ENCODE results near the gene ROCK2. TPM values are rescaled to one million over a fixed set of nuclear protein-coding genes. Genes with fewer than 3 reads are reported as not detected.

ROCK2 gene
- total and polyA plus RNA-seq, 9 donors: 13.2 to 71.9 (median 47.7) TPM

- DNase-seq: no peak
- Histone ChIP-seq H3K4me1 (ENCODE audit: insufficient read depth) (no peaks in the 10 kb centered on the region), H3K9me3 (no peaks in the 10 kb centered on the region), H3K27me3 (no peaks in the 10 kb centered on the region), H3K36me3 (no peaks in the 10 kb centered on the region), H3K4me3 (no peak overlapping the region), H3K27ac (no peak overlapping the region)
- intact Hi-C loops (cut with DNase I): no loop called here
- TF ChIP-seq POLR2A (IDR thresholded peaks at IDR 0.05): no peak
- TF ChIP-seq EP300 (IDR thresholded peaks at IDR 0.05): no peak
- no peak for TF ChIP-seq CTCF (IDR thresholded peaks at IDR 0.05)
- 80 to 82% (median 81%) methylated on average over 4 of the region's 4 CpGs for WGBS, 3 donors
Measured at GRCh38 chr2:11140492-11140891, 203.9 kb downstream of the ROCK2 start.

GRCh38 chr2:11134349-11134748 lies 210.1 kb downstream of the ROCK2 start:
- H3K36me3 ChIP-seq: no peaks in the 10 kb centered on the region
- DNase-seq: no peak
- H3K4me1 ChIP-seq (ENCODE audit: insufficient read depth): peaks cover 6% of the 10 kb centered on the region
- no peaks in the 10 kb centered on the region for H3K9me3 ChIP-seq
- no peak overlapping the region for H3K4me3 ChIP-seq
- H3K27me3 ChIP-seq: no peaks in the 10 kb centered on the region
- intact Hi-C loops (cut with DNase I): loop anchor here (5.0 to 10.0 kb wide), 5 partner anchors 80 to 310 kb away; no protein-coding TSS in a partner anchor
- WGBS, 3 donors: 74 to 81% (median 74%) methylated on average over 5 of the region's 5 CpGs
- H3K27ac ChIP-seq: no peak overlapping the region
- TF ChIP-seq EP300 (IDR thresholded peaks at IDR 0.05): no peak
- no peak for TF ChIP-seq CTCF (IDR thresholded peaks at IDR 0.05)
- no peak for TF ChIP-seq POLR2A (IDR thresholded peaks at IDR 0.05)

- intact Hi-C loops (cut with DNase I): loop anchor here (2.0 to 10.0 kb wide), 6 partner anchors 81 to 313 kb away; no protein-coding TSS in a partner anchor
- TF ChIP-seq CTCF (IDR thresholded peaks at IDR 0.05) (no peak), EP300 (IDR thresholded peaks at IDR 0.05) (no peak), POLR2A (IDR thresholded peaks at IDR 0.05) (no peak)
- 31 to 35% (median 34%) methylated on average over 8 of the region's 8 CpGs for WGBS, 3 donors
Measured at GRCh38 chr2:11133936-11134320, 210.5 kb downstream of the ROCK2 start.

GRCh38 chr2:11133238-11133935 lies 211.0 kb downstream of the ROCK2 start:
- H3K27ac ChIP-seq: no peak overlapping the region
- 9 to 11% (median 10%) methylated on average over 25 of the region's 25 CpGs for WGBS, 3 donors
- intact Hi-C loops (cut with DNase I): loop anchor here (2.0 to 10.0 kb wide), 6 partner anchors 81 to 313 kb away; no protein-coding TSS in a partner anchor

More at GRCh38 chr2:11133936-11134320, 210.5 kb downstream of the ROCK2 start:
- no peaks in the 10 kb centered on the region for H3K36me3 ChIP-seq
- no peaks in the 10 kb centered on the region for H3K9me3 ChIP-seq
- H3K27me3 ChIP-seq: no peaks in the 10 kb centered on the region
- H3K4me3 ChIP-seq: peak overlapping the region; percentile 41
- H3K27ac ChIP-seq: no peak overlapping the region
- DNase-seq: no peak
- peaks cover 6% of the 10 kb centered on the region for H3K4me1 ChIP-seq (ENCODE audit: insufficient read depth)

More at GRCh38 chr2:11133238-11133935, 211.0 kb downstream of the ROCK2 start:
- Histone ChIP-seq H3K36me3 (no peaks in the 10 kb centered on the region), H3K27me3 (no peaks in the 10 kb centered on the region), H3K4me1 (ENCODE audit: insufficient read depth) (peaks cover 6% of the 10 kb centered on the region), H3K9me3 (no peaks in the 10 kb centered on the region), H3K4me3 (peak overlapping the region; percentile 41)
- no peak for TF ChIP-seq EP300 (IDR thresholded peaks at IDR 0.05)
- TF ChIP-seq POLR2A (IDR thresholded peaks at IDR 0.05): no peak
- TF ChIP-seq CTCF (IDR thresholded peaks at IDR 0.05): no peak
- DNase-seq: peak in 3 of 5 donors; percentile 31 to 51 (median 41)
